Ectodermal cell (in vitro differentiated cells): ENCODE data around the gene CUL7.

ENCODE experiments used
- H3K27ac ChIP-seq: 2 replicates; pipeline ENCODE4 v1.7.0; 2013; ENCODE audit warnings: mild to moderate bottlenecking, low read depth, low read length; ENCODE audit not compliant: insufficient read depth, poor library complexity, severe bottlenecking
- H3K27me3 ChIP-seq: 2 replicates; pipeline ENCODE4 v1.7.0; 2013; ENCODE audit warnings: mild to moderate bottlenecking, low read length; ENCODE audit not compliant: insufficient read depth, control insufficient read depth, poor library complexity, severe bottlenecking
- H3K36me3 ChIP-seq: one replicate; pipeline ENCODE4 v1.7.0; 2013; ENCODE audit warnings: low read length; ENCODE audit not compliant: control insufficient read depth, insufficient read depth
- H3K4me1 ChIP-seq: one replicate; pipeline ENCODE4 v1.7.0; 2013; ENCODE audit warnings: low read length; ENCODE audit not compliant: control insufficient read depth, insufficient read depth
- H3K4me3 ChIP-seq: 2 replicates; pipeline ENCODE4 v1.7.0; 2013; ENCODE audit warnings: low read depth, low read length, control low read depth; ENCODE audit not compliant: insufficient read depth
- H3K9me3 ChIP-seq: 2 replicates; pipeline ENCODE4 v1.7.0; 2013; ENCODE audit warnings: mild to moderate bottlenecking, low read length, moderate library complexity; ENCODE audit not compliant: control insufficient read depth
- WGBS, 2 experiments: methylation state at CpG; one replicate each; pipeline ENCODE4 v1.1.7; 2013; ENCODE audit warnings: missing lambda C conversion rate in 2 of 2; 5-methylcytosine and 5-hydroxymethylcytosine counted together

Gene CUL7

GRCh38 chr6:43077333-43077809 is 23.7 kb upstream of the CUL7 start:
- peaks cover 6% of the 10 kb centered on the region for H3K36me3 ChIP-seq
- no peak overlapping the region for H3K27ac ChIP-seq
- peaks cover 34% of the 10 kb centered on the region for H3K4me1 ChIP-seq
- H3K27me3 ChIP-seq: no peaks in the 10 kb centered on the region
- H3K4me3 ChIP-seq: peak overlapping the region; percentile 98
- H3K9me3 ChIP-seq: no peaks in the 10 kb centered on the region
- WGBS, 2 experiments: 11 to 16% methylated on average over 8 of the region's 8 CpGs

- Histone ChIP-seq H3K36me3 (peaks cover 6% of the 10 kb centered on the region), H3K4me1 (peaks cover 34% of the 10 kb centered on the region), H3K4me3 (peak overlapping the region; percentile 98), H3K27ac (peak overlapping the region; percentile 63), H3K9me3 (no peaks in the 10 kb centered on the region), H3K27me3 (no peaks in the 10 kb centered on the region)
- 0% methylated on average over 72 of the region's 72 CpGs for WGBS, 2 experiments
Measured at GRCh38 chr6:43076464-43077332, 23.0 kb upstream of the CUL7 start.

- H3K9me3 ChIP-seq: no peaks in the 10 kb centered on the region
- H3K27me3 ChIP-seq: no peaks in the 10 kb centered on the region
- H3K4me1 ChIP-seq: peaks cover 34% of the 10 kb centered on the region
- peak within 1 kb of the TSS; percentile 98 for H3K4me3 ChIP-seq
- peak within 1 kb of the TSS; percentile 83 for H3K27ac ChIP-seq
- 3% methylated on average over 60 of the region's 60 CpGs for WGBS, 2 experiments
- peaks cover 6% of the 10 kb centered on the region for H3K36me3 ChIP-seq
Measured at GRCh38 chr6:43075670-43076463, 22.2 kb upstream of the CUL7 start, which contains the start of gene PTK7. Gene PTK7 (plus strand): TSS chr6:43076314. CDS start chr6:43076489, 175 bp downstream.

GRCh38 chr6:43074847-43075669 is 21.4 kb upstream of the CUL7 start:
- Histone ChIP-seq H3K27ac (peak overlapping the region; percentile 83), H3K4me3 (peak overlapping the region; percentile 35), H3K4me1 (peaks cover 34% of the 10 kb centered on the region), H3K36me3 (peaks cover 6% of the 10 kb centered on the region), H3K27me3 (no peaks in the 10 kb centered on the region), H3K9me3 (no peaks in the 10 kb centered on the region)
- 34 to 35% methylated on average over 5 to 6 of the region's 6 CpGs for WGBS, 2 experiments

GRCh38 chr6:43070028-43070632 is 16.5 kb upstream of the CUL7 start:
- WGBS, 2 experiments: 57 to 68% methylated on average over 5 to 6 of the region's 6 CpGs
- no peak overlapping the region for H3K4me3 ChIP-seq
- no peaks in the 10 kb centered on the region for H3K27me3 ChIP-seq
- H3K36me3 ChIP-seq: peaks cover 6% of the 10 kb centered on the region
- H3K27ac ChIP-seq: no peak overlapping the region
- H3K4me1 ChIP-seq: peaks cover 9% of the 10 kb centered on the region
- no peaks in the 10 kb centered on the region for H3K9me3 ChIP-seq

- H3K27me3 ChIP-seq: no peaks in the 10 kb centered on the region
- H3K4me3 ChIP-seq: no peak overlapping the region
- H3K4me1 ChIP-seq: peaks cover 10% of the 10 kb centered on the region
- H3K9me3 ChIP-seq: no peaks in the 10 kb centered on the region
- 96% methylated on average over 12 of the region's 12 CpGs for WGBS, 2 experiments
- H3K36me3 ChIP-seq: no peaks in the 10 kb centered on the region
- H3K27ac ChIP-seq: no peak overlapping the region
Measured at GRCh38 chr6:43062818-43063217, 9.2 kb upstream of the CUL7 start.

- H3K4me3 ChIP-seq: no peak overlapping the region
- WGBS, 2 experiments: 82 to 85% methylated on average over 2 of the region's 2 CpGs
- H3K36me3 ChIP-seq: no peaks in the 10 kb centered on the region
- peaks cover 10% of the 10 kb centered on the region for H3K4me1 ChIP-seq
- H3K27ac ChIP-seq: no peak overlapping the region
- H3K27me3 ChIP-seq: no peaks in the 10 kb centered on the region
- H3K9me3 ChIP-seq: no peaks in the 10 kb centered on the region
Measured at GRCh38 chr6:43061861-43062260, 8.2 kb upstream of the CUL7 start.

GRCh38 chr6:43060755-43061633 is 7.3 kb upstream of the CUL7 start:
- H3K36me3 ChIP-seq: no peaks in the 10 kb centered on the region
- peaks cover 10% of the 10 kb centered on the region for H3K4me1 ChIP-seq
- no peak overlapping the region for H3K27ac ChIP-seq
- H3K4me3 ChIP-seq: no peak overlapping the region
- 92% methylated on average over 12 of the region's 12 CpGs for whole genome bisulfite sequencing, 2 experiments
- H3K27me3 ChIP-seq: no peaks in the 10 kb centered on the region
- no peaks in the 10 kb centered on the region for H3K9me3 ChIP-seq
